K562 (cell line): ENCODE measurements around the gene CRX. TPM values are rescaled to one million over a fixed set of nuclear protein-coding genes. Genes with fewer than 3 reads are reported as not detected.

Experiments used
- ATAC-seq: fragments of 200-7000 bp; cut with Tn5 transposase; 3 replicates; pipeline ENCODE4 v1.9.1; 2020; ENCODE audit warnings: moderate library complexity
- BruUV-seq: library from RNA; stranded (reverse); fragments of 400-500 nt; replicated peaks from 2 replicates; lab custom pipeline; 2021; lab: Mats Ljungman, UMichigan
- CTCF ChIA-PET: fragments of 300-600 bp; formaldehyde crosslinking; extraction: SDS; loops from one replicate; lab custom pipeline; 2021; ENCODE audit warnings: low intra/inter-chr PET ratio; lab: Yijun Ruan, JAX
- POLR2A ChIA-PET: fragments of 300-600, 350-650 bp; sonication (Branson Sonifier 250); formaldehyde crosslinking; extraction: SDS; loops from one replicate; lab custom pipeline; 2021; ENCODE audit warnings: antibody characterized with exemption, inconsistent platforms; lab: Yijun Ruan, JAX
- DNase-seq, 4 experiments: peaks; one replicate each; pipeline versions ENCODE4 v3.0.0 to v3.0.0-alpha.2; 2011 to 2018; ENCODE audit warnings: low spot score in 3 of 4, mixed read lengths in 3 of 4; ENCODE audit errors: extremely low read depth in 1 of 4
- FAIRE-seq: peaks from 2 replicates; lab custom pipeline; 2011; peaks lifted over from hg19 to GRCh38; lab: Jason Lieb, UNC
- H2AFZ ChIP-seq: 2 replicates; pipeline ENCODE4 v1.6.0; 2011; ENCODE audit warnings: low read depth, low read length, control low read depth, inconsistent platforms
- H3K27ac ChIP-seq: fragments of 200-600 bp; 3 replicates; pipeline ENCODE4 v1.8.0; 2011; ENCODE audit warnings: low read depth, mild to moderate bottlenecking, control low read depth, inconsistent platforms, low read length, moderate library complexity, mixed read lengths; ENCODE audit errors: extremely low read depth
- H3K27me3 ChIP-seq, 2 experiments: fragments of 300-600 bp in 1 of 2; 2 replicates in 1 of 2; 3 replicates in 1 of 2; pipeline versions ENCODE4 v1.6.0 to v1.8.0; 2011; ENCODE audit warnings: inconsistent platforms in 2 of 2, low read length in 2 of 2, mild to moderate bottlenecking in 1 of 2, mixed read lengths in 1 of 2, moderate library complexity in 1 of 2; ENCODE audit not compliant: control insufficient read depth in 2 of 2, insufficient read depth in 2 of 2
- H3K36me3 ChIP-seq: fragments of 300-600 bp; 3 replicates; pipeline ENCODE4 v1.8.0; 2011; ENCODE audit warnings: mild to moderate bottlenecking, low read length, inconsistent platforms; ENCODE audit not compliant: control insufficient read depth, insufficient read depth
- H3K4me1 ChIP-seq, 2 experiments: fragments of 200-600 bp in 1 of 2; replicated peaks in 1 of 2; 2 replicates in 1 of 2; 3 replicates in 1 of 2; pipeline versions ENCODE4 v1.5.1 to v1.8.0; 2011; ENCODE audit warnings: inconsistent platforms in 2 of 2, low read length in 2 of 2, mild to moderate bottlenecking in 1 of 2, mixed read lengths in 1 of 2, moderate library complexity in 1 of 2; ENCODE audit not compliant: control insufficient read depth in 2 of 2, insufficient read depth in 2 of 2
- H3K4me2 ChIP-seq: 2 replicates; pipeline ENCODE4 v1.6.1; 2011; ENCODE audit warnings: low read length, control low read depth, inconsistent platforms, mixed read lengths; ENCODE audit not compliant: insufficient read depth
- H3K4me3 ChIP-seq: fragments of 200-600 bp; sonication (generic), shearing (Covaris generic); 2 replicates; pipeline ENCODE4 v1.5.1; 2016; ENCODE audit warnings: control low read depth, inconsistent platforms
- H3K79me2 ChIP-seq: fragments of 200-600 bp; 3 replicates; pipeline ENCODE4 v1.8.0; 2011; ENCODE audit warnings: low read length, inconsistent platforms; ENCODE audit not compliant: control insufficient read depth, insufficient read depth
- H3K9ac ChIP-seq, 2 experiments: 2 replicates each; pipeline versions ENCODE4 v1.6.0 to v1.6.1; 2011; ENCODE audit warnings: low read depth in 2 of 2, low read length in 2 of 2, control low read depth in 1 of 2, inconsistent platforms in 1 of 2, mild to moderate bottlenecking in 1 of 2, mixed read lengths in 1 of 2; ENCODE audit not compliant: insufficient read depth in 1 of 2
- H3K9me1 ChIP-seq: one replicate; pipeline ENCODE4 v1.6.0; 2011; ENCODE audit warnings: inconsistent platforms, mild to moderate bottlenecking, low read length, moderate library complexity; ENCODE audit not compliant: control insufficient read depth, insufficient read depth
- H3K9me3 ChIP-seq: replicated peaks from 2 replicates; pipeline ENCODE4 v1.5.1; 2011; ENCODE audit warnings: low read depth, low read length, inconsistent platforms; ENCODE audit not compliant: control insufficient read depth, insufficient read depth
- H4K20me1 ChIP-seq: replicated peaks from 2 replicates; pipeline ENCODE4 v1.6.1; 2011; ENCODE audit warnings: low read length, inconsistent platforms, mixed read lengths; ENCODE audit not compliant: control insufficient read depth, insufficient read depth
- CTCF ChIP-seq, 3 experiments: IDR thresholded peaks in 2 of 3; conservative IDR thresholded peaks in 1 of 3; 2 replicates each; pipeline ENCODE4 v1.5.1; 2011 to 2012; ENCODE audit warnings: low read length in 3 of 3, mild to moderate bottlenecking in 3 of 3, control low read depth in 2 of 3, improper control_type of control experiment in 1 of 3, inconsistent platforms in 1 of 3, low read depth in 1 of 3, mixed read lengths in 1 of 3, moderate library complexity in 1 of 3; ENCODE audit not compliant: insufficient read depth in 2 of 3
- CTCFL ChIP-seq: IDR thresholded peaks from 2 replicates; pipeline ENCODE4 v1.6.1; 2011; ENCODE audit warnings: borderline replicate concordance, low read depth, mild to moderate bottlenecking, moderate library complexity, low read length; ENCODE audit not compliant: insufficient read depth, poor library complexity, severe bottlenecking
- KDM1A ChIP-seq, 2 experiments: fragments of 450-650 bp; IDR thresholded peaks; 2 replicates each; pipeline ENCODE4 v1.6.1; 2016; ENCODE audit warnings: mild to moderate bottlenecking in 2 of 2
- REST ChIP-seq, 2 experiments: fragments of 450-650 bp; formaldehyde crosslinking in 1 of 2; IDR thresholded peaks; 2 replicates each; pipeline versions ENCODE4 v1.4.0 to v1.6.1; 2014 to 2020; ENCODE audit warnings: mild to moderate bottlenecking in 2 of 2, borderline replicate concordance in 1 of 2, low read depth in 1 of 2
- SMARCE1 ChIP-seq: fragments of 450-650 bp; IDR thresholded peaks from 2 replicates; pipeline ENCODE4 v1.7.1; 2016; ENCODE audit warnings: mild to moderate bottlenecking
- SMC3 ChIP-seq: conservative IDR thresholded peaks from 2 replicates; pipeline ENCODE4 v1.6.1; 2011; ENCODE audit warnings: low read depth, low read length, improper control_type of control experiment; ENCODE audit not compliant: insufficient read depth
- ZBTB7A ChIP-seq: IDR thresholded peaks from 2 replicates; pipeline ENCODE4 v1.6.1; 2011; ENCODE audit warnings: low read depth, mild to moderate bottlenecking, low read length, moderate library complexity, borderline replicate concordance; ENCODE audit not compliant: control insufficient read depth
- ZNF239 ChIP-seq: fragments of 250-450 bp; sonication (Bioruptor Pico); IDR thresholded peaks from 2 replicates; pipeline ENCODE4 v1.4.0; 2020; ENCODE audit warnings: mild to moderate bottlenecking
- ZNF431 ChIP-seq: sonication (generic); formaldehyde crosslinking; IDR thresholded peaks from 2 replicates; pipeline ENCODE4 v1.8.0; 2022; ENCODE audit warnings: mild to moderate bottlenecking, missing genetic modification reagents
- WGBS: fragments of 100-300 bp; shearing (Covaris generic); methylation state at CpG from one replicate; pipeline ENCODE4 v1.1.6; 2016; ENCODE audit warnings: low coverage, mixed read lengths; ENCODE audit not compliant: insufficient coverage; ENCODE audit errors: missing lambda C conversion rate; 5-methylcytosine and 5-hydroxymethylcytosine counted together
- in situ Hi-C: fragments of 300-500 bp; cut with MboI; formaldehyde crosslinking; loops from 4 replicates; pipeline ENCODE4 v1.15.0; 2018; ENCODE audit warnings: inconsistent platforms, mixed read lengths
- intact Hi-C: fragments of 100-400 bp; cut with micrococcal nuclease; formaldehyde crosslinking; loops from 2 replicates; pipeline ENCODE4 v1.14.2; 2022
- polyA plus RNA-seq, 8 experiments: library from polyadenylated mRNA; depleted of rRNA in 4 of 8; stranded (reverse) in 5 of 8; unstranded in 3 of 8; fragments of >200 nt; fragmentation: Nextera tagmentation in 2 of 8; fragmentation: Illumina TruSeq in 1 of 8; extraction: Ambion mirVana in 2 of 8; extraction: Trizol in 1 of 8; gene quantifications; 2 replicates each; pipeline versions ENCODE4 v1.2.1 to v1.2.3, GENCODE V29; 2011 to 2014; ENCODE audit warnings: inconsistent platforms in 1 of 8, missing spikeins in 1 of 8
- total RNA-seq, 7 experiments: library from RNA; depleted of rRNA in 6 of 7; stranded (reverse); fragments of >200 nt in 6 of 7; fragmentation: Illumina TruSeq in 2 of 7; extraction: Trizol in 2 of 7; gene quantifications; 2 replicates each; pipeline versions ENCODE4 v1.2.1 to v1.2.3, GENCODE V29; 2011 to 2021; ENCODE audit warnings: low replicate concordance in 1 of 7

The CRX gene
- total and polyA plus RNA-seq, 9 of the 15 experiments (the other 6 are each of a cell fraction or from before 2014, with no cell fraction given) = 0.01 TPM; not detected in 8

- Histone ChIP-seq H3K4me3 (no peak overlapping the region), H3K27ac (no peak overlapping the region), H3K4me2 (no peak overlapping the region), H3K79me2 (no peaks in the 10 kb centered on the region), H3K9ac (no peak overlapping the region; a peak in 1 of 4 replicates), H3K9me1 (no peaks in the 10 kb centered on the region), H3K9me3 (peaks cover 8% of the 10 kb centered on the region; the same call in 1 of the 2 replicates), H3K36me3 (peaks cover 8% of the 10 kb centered on the region; the same call in 1 of the 3 replicates), H3K27me3 (no peaks in the 10 kb centered on the region), H2AFZ (no peak overlapping the region), H4K20me1 (no peaks in the 10 kb centered on the region), H3K4me1 (no peaks in the 10 kb centered on the region; a peak in 1 of 5 replicates)
- in situ Hi-C loops (no loop called here), intact Hi-C loops (no loop called here)
- POLR2A ChIA-PET = no interaction called here
- FAIRE-seq = peak; percentile 42
- 9% methylated on average over 10 of the region's 10 CpGs for WGBS
- peak; percentile 95 for ATAC-seq
- peak; percentile 85 to 88 (median 87) for DNase-seq
- BruUV-seq = no TSS peak
- CTCF ChIA-PET = interaction anchor here (0.8 to 1.4 kb wide), 2 partner anchors 24 to 77 kb away, joined by 3 to 9 read pairs; partner anchors contain the start of gene EHD2
- TF ChIP-seq KDM1A (IDR thresholded peaks at IDR 0.05) (0 out of 4 replicates have a peak, but pooled peaks of 1 of the 2 experiments have one; percentile 10), SMARCE1 (no peak), ZNF431 (CRISPR knock-in tag) (no peak), CTCF (IDR thresholded peaks at IDR 0.05 in 2 of 3, conservative IDR thresholded peaks at IDR 0.05 in 1 of 3; ENCODE audit: insufficient read depth in 2 of 3, low read depth in 1 of 3, low read length in 3 of 3) (peak; percentile 80 to 94 (median 89)), ZNF239 (no peak), SMC3 (peak; percentile 49), CTCFL (peak; percentile 43), ZBTB7A (peak; percentile 59; the same call in 1 of the 2 replicates), REST (IDR thresholded peaks at IDR 0.05; ENCODE audit: borderline replicate concordance) (0 out of 2 replicates have a peak, but pooled peaks have one; percentile 22), REST (CRISPR knock-in tag; IDR thresholded peaks at IDR 0.05; ENCODE audit: low read depth) (no peak)
Measured at GRCh38 chr19:47790398-47790814, 31.3 kb upstream of the CRX start.
